GM18502 (cell line): ENCODE measurements around the gene MAN1C1.
"Not testable (repeated sequence)": the region's sequence is repeated elsewhere in the genome, so short reads cannot be mapped to it uniquely, and the experiment has no call there.

ENCODE experiments used
- ATAC-seq: cut with Tn5 transposase; IDR thresholded peaks from one replicate; pipeline ENCODE4 v1.9.1; 2021; ENCODE audit warnings: mild to moderate bottlenecking; ENCODE audit not compliant: unreplicated experiment, poor library complexity

The MAN1C1 gene

DNA sequence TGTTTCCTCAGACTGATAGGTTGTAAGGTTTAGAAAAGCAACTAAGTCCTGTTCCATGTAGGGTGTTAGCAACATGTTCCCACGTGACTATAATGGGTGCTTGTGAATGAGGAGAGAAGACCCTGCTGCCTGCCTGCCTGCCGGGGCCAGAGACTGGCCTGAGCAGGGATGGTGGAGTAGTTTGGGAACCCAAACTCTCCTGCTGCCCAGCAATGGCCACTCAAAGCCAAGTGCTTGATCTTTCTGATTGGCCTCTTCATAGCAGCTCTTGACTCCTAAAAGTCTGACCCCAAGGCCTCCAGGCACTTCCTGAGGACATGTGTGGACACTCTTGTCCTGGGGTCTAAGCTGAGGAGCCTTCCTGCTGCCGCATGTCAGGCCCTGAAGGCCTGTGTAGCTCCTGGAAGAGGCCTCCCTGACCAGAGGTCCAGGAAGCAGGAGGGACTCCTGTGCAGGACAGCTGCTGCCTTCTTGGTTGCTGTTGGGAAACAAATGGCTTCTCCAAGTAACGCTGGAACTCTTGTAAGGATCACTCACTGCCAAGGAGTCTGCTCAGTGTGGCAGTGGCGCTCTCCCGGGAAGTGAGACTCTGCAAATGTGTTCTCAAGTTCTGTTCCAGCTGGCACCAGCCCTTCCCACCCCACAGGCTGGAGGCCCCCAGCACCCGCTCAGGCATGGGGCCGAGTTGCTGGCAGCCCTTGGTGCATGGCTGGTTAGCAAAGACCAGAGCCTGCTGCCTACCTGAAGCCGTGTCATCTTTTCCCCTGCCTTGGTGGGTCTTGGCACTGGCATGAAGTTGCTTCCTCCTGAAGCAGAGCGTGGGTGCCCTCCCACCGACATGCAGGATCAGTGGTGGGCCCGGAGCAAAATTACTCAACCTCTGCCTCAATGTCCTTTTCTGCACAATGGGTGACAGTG lies 35.5 kb downstream of the MAN1C1 start:
- ATAC-seq, result no peak

DNA sequence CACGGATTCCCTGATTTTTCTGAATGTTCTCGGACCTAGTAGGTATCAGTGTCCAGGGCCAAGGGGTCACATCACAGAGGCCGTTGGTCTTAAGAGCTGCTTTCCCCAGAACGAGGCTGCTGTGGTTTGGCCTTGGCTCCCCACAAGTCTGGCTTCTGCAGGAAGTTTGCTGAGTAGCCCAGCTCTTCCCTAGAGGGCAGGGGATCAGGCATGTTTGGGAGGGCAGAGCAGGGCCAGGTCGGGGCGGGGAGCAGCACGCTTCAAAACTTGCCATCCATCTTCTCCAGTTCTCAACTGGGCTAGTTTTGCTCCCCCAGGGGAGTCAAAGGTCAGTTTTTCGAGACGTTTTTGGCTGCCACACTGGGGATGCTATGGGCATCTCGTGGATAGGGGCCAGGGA lies 37.0 kb downstream of the MAN1C1 start:
- ATAC-seq, result no peak

DNA sequence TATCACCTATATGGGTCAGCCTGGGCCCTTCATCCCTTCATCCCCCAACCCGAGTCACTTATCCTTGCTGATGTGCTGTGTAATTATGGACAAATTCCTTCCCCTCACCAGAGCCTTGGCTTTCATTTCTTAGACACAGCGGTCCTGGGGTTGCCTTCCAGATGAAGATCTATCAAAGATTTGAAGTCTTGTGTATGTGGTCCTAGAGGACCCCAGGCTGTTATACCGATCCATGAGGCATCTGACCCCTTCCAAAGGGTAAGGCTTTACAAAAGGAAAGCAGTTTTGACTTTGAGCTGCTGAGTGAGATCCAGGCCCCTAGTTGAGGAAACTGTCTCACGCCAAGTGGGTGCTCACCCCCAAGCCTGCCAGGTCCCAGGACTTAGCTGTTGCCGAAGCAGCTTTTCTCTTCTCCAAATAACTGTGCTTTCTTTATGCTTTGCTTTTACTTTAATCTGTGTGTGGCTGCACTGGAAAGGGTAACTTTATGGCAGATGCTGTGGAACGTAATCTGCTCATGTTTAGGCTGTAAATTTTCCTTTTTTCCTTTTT lies 37.6 kb downstream of the MAN1C1 start:
- ATAC-seq, result no peak

DNA sequence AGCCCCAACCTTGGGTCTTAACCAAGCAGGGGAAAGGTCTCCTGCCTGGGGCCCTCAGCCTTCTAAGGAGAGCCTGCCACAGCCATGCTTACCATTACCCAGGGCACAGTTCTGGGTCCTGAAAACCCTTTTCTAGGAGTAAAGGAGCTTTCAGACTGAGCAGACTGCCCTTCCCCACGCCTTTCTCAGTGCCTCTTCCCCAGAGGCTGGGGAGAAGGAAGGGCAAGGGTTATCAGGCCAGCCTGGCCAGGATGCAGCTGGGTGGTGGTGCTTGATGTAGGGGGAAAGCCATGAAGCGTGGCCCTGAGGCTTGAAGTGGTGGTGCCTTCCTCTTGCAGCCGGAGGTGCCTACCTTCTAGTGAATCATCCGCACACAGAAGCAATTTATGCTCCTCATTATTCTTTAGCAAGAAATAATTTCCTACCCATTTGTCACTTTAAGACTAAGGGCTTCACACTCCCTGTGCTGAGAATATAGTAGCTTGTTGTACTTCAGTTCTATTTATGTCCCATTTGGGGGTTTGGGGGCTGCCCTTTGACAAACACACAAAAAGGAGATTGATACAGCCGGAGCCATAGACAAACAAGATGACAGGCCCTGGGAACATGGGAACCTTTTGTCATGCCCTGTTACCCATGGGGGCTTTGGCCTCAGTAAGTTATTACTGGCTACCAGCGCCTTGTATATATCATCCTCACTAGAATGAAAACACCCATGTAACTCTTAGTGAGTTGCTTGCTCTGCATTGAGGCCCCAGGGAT lies 40.7 kb downstream of the MAN1C1 start:
- no peak for ATAC-seq

DNA sequence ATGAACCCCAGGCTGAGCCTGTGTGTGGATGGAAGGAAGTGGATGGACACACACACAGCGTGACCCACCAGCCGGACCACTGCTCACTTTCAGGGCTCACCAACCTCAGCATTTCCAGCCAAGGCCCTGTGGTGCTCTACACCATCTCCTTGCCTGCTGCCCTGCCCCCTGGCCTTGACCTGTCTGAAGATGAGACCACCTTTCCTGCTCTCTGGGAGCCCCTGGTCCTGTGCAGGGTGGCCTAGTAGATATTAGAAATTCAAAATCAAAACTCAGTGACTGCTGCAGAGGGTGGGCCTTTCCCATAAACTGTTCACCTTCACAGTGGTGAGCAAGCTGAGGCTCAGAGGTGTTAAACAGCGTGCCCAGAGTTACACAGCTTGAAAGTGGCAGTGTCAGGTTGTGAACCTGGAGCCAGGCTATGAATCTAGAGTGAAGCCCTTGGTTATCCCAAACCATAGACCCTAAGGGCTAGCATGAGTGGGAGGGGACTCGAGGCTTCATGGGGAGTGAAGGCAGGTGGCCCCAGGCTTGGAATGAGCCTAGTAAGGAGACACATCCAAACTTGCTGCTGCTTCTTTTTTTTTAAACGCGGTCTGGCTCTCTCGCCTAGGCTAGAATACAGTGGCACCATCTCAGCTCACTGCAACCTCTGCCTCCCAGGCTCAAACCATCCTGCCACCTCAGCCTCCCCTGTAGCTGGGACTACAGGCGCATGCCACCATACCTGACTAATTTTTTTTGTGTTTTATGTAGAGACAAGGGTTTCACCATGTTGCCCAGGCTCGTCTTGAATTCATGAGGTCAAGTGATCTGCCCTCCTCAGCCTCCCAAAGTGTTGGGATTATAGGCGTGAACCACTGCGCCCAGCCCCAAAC lies 41.5 kb downstream of the MAN1C1 start:
- ATAC-seq, result no peak

DNA sequence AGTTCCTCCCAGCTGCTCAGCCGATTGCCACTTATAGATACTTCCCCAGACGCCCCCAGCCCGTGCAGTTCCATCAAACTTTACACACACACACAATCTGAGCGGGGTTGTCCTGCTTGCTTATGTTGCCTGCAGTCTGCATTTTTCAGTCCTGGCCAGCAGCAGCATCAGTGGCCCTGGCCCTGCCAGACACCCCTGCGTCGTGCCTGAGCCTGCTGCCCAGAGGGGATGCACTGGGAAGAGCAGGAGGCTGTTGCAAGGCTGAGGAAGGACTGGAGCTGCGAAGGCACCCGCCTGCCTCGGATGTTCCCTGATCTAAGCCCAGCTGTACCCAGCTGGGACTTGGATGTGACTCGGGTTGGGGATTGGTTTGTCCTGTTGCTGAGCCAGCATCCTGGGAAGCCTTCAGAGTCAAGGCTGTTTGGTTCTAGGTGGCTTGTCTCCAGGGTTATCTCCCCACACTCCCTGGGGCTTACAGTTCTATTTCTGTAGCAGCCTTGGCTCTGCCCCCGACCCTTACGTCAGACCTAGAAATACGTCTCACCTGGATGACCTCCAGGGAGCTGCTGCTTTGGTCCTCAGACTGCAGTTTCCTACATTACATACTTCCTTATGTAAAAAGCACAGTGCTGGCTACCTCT lies 42.3 kb downstream of the MAN1C1 start:
- ATAC-seq, result no peak

DNA sequence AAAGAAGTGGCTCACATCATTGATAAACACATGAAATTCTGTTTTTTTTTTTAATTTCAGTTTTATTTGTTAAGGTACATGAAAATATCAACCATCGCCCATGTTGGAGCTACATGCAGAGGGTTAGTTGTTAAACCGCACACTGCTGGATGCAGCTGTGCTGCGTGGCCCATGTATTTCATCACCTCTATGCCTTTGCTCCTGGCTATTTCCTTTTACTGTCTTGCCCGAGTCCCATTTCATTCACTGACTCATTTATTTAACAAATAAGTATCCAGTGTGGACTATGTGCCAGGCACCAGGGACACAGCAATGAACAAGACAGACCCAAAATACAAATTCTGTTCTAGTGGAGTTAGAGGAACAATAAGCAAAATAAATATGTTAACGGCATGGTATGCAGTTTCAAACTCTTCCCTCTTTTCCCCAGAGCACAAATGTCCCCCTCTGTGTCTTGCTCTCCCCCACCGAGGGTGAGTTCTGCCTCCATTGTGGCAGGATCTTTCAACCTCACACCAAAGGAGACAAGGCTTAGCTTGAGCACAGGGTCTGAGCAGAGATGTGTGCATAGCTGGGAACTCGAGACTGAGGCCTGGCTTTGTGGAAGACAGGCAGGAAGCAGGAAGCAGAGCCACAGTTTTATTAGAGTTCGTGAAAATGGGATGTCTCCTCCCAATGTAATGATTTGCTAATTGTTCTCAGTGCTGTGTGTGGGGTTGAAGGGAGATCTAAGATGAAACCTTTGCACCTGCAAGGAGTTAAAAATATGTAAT lies 44.6 kb downstream of the MAN1C1 start:
- ATAC-seq, result no peak

DNA sequence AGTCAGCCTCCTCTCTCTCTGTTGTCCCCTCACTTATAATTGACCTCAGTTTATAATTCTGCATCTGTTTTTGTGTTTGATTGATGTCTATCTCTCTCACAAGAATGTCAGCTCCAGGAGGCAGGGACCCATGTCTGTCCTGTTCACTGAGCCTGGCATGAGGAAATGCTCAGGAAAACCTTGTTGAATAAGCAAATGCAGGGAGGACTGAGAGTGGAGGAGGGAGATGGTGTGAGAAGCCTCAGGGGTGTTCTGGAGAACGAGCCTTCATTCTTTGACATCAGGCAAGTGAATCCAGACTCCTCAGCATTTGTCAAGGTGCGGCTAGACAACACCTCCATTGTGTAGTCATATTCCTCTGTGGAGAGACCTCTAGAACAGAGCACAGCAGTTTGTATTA lies 45.5 kb downstream of the MAN1C1 start:
- no peak for ATAC-seq

DNA sequence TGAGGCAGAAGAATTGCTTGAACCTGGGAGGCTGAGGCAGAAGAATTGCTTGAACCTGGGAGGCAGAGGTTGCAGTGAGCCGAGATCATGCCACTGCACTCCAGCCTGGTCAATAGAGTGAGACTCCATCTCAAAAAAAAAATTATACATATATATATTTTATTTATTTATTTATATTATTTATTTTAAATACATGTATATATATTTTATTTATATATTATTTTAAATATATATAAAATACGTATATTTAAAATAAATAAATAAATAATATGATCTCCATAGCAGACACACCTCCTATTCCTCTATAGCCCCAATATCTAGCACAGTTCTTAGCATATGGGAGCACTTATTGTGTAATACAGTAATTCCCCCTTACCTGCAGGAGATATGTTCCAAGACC lies 46.4 kb downstream of the MAN1C1 start:
- ATAC-seq, result not testable (repeated sequence)

DNA sequence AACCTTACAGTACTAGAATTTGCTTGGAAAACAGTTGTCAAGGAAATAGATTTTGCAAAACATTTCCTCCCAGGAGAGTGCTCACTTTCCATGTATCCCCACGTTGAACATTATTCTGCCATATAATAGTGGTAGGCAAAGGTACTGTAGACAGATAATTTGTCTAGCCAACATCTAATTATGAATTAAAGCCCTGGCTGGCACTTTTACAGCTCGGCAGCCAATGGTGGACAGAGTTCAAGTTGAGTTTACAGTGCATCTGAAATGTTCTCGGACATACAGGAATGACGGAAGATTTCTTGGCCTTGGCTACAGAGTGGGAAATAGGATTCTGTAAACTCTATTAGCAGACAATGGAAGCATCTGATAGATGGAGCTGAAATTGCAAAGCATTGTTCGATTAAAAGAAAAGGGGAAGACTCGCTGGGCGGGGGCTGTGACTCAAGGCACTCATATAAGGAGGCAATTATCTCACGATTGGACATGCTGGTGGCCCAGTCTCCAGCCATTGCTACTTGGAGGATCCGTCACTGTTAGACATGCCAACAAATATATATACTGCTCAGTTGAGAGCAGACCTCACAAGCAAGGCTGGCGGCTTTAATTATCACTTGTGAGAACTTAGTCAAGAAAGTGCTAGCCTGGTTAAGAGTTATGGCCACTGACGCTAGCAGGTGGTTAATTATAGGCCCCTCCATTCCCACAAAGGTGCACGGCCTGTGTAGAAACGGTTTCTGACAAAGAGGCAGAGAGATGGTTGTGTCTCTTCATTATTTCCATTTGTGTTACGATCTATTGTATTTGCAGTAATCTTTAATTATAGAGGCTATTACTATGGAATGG lies 48.0 kb downstream of the MAN1C1 start:
- no peak for ATAC-seq

DNA sequence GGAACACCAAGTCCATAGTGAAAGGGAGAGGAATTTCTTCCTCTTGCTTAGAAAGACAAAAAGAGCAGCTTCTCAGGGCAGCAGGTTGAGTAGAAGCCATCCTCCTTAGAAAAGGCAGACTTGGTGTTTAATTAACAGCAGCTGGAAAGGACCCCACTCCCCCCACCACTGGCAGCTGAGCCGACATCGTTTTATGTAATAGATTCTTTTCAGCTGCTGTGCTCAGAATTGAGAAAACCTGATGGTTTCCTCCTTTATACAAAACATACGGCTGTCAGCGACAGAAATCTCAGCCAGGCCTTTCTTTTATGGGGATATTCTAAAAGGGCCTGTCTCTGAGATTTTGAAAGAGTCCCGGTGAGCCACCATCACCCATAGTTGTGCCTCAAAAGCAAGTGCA lies 49.9 kb downstream of the MAN1C1 start:
- no peak for ATAC-seq

DNA sequence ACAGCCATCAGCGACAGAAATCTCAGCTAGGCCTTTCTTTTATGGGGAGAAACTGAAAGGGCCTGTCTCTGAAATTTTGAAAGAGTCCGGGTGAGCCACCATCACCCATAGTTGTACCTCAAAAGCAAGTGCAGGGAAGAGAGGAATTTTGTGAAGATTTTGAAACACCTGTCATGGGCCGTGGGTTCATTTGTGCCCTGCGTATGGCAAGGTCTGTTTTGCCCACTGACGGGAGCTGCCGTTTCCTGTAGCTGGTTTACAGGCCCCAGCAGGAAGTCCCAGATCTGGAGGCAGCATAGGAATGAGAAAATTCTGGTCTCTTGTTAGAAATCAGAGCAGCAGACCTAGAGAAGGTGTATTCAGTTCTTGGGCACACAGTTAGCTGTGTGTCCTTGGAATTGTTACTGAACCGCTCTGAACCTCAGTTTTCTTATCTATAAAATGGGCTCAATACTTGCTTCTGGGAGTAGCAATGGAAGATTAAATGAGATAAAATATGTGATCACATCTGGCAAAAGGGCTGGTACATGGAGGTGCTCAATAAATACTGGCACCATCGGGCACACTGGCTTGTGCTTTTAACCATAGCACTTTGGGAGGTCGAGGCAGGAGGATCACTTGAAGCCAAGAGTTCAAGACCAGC lies 52.5 kb downstream of the MAN1C1 start:
- ATAC-seq, result no peak

DNA sequence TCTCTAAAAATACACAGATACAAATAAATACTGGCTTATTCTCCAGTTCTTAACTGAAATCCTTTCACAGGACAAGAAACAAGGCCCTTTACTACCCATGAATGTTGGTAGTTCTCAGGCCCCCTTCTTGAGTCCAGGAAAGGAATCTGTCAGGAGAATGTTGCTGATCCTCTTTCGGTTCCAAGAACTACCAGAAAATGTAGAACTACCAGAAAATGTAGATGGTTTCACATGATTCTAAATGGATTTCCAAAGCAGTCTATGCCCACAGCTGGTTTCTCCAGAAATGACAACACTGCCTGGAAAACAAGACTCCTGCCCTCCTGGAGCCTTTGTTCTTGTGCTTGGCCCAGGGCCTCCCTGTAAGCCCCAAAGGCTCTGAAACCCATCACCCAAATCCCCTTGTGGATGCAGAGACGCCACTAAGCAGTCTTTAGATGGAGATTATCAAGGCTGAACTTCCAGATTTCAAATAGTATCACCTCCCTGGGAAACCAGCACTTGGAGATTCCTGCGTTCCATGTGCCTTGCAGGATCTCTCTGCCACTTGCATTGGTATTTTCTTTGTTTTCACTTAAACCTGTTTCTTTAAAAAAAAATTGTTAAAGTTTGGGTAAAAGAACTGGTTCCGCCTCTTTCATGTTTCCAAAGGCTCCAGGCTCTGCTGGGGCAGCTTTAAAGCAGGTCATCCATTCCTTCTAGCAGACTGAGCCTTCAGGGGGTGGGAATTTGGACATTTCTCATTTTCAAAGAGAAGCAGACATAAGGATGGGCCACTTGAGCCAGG lies 53.4 kb downstream of the MAN1C1 start:
- ATAC-seq, result no peak

DNA sequence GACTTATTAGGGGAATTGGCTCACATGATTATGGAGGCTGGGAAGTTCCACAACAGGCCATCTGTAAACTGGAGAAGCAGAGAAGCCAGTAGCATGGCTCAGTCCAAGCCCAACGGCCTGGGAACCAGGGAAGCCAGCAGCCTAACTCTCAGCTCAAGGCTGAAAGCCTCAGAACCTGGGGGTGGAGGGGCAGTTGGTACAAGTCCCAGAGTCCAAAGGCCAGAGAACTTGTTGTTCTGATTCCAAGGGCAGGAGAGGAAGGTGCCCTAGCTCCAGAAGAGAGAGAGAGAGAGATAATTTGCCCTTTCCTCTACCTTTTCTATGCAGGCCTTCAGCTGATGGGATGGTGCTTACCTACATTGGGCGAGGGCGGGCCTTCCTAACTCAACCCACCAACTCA lies 55.3 kb downstream of the MAN1C1 start:
- ATAC-seq, result no peak

DNA sequence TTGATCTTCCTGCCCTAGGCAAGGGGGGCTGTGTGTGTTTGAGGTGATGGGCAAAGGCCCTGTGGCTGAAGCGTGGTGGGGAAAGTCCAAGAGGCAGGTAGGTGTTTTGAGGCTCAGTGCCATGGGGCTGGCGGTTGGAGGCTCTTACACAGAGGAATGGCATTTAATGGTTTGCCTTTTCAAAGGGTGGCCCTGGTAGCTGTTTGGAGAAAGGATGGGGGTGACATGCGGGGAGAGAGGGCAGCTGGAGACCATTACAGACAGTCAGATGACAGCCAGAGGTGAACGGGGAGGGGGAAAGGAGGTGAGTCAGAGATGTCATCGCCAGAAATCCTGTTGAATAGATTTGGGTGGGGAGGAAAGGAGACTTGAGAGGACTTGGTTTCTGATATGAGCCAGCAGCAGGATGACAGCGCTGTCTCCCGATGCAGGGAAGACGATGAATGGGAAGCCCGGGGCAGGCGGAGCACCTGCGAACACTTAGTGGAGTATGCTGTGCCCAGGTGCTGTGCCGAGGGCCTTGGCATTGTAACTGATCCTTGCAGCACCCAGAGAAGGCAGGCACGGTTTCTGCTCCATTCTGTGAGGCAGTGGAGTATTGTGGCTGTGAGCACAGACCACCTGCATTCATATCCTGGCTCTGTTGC lies 56.3 kb downstream of the MAN1C1 start:
- no peak for ATAC-seq

DNA sequence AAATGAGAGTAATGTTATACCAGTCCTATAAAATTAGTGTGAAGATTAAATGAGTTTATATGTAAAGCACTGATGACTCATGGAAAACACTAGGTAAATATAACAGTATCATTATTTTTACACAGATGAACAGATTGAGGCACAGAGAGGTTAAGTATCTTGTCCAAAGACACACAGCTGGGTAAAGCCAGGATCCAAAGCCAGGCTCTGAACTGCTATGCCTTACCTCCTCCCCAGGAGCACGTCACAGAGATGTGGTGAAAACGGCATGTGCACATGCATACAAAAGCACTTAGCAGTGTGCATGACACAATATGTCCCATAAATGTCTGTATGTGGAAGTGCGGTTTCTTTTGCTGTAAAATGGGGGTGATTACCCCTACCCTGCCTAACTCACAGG lies 56.9 kb downstream of the MAN1C1 start:
- no peak for ATAC-seq
